HG02981 (cell line): ENCODE data around the gene GABRG3.

Experiments used
- ATAC-seq: cut with Tn5 transposase; IDR thresholded peaks from one replicate; pipeline ENCODE4 v1.9.1; 2021; ENCODE audit warnings: mild to moderate bottlenecking, moderate library complexity; ENCODE audit not compliant: unreplicated experiment

Gene GABRG3

GRCh38 chr15:26970712-26971210, at the start of gene GABRG3:
TSS of gene GABRG3 (plus strand) at chr15:26971181.
- no peak for ATAC-seq

- no peak for ATAC-seq
Measured at GRCh38 chr15:26921433-26921832, 49.5 kb upstream of the GABRG3 start.

GRCh38 chr15:26926081-26926480, 44.9 kb upstream of the GABRG3 start:
- no peak for ATAC-seq

DNA sequence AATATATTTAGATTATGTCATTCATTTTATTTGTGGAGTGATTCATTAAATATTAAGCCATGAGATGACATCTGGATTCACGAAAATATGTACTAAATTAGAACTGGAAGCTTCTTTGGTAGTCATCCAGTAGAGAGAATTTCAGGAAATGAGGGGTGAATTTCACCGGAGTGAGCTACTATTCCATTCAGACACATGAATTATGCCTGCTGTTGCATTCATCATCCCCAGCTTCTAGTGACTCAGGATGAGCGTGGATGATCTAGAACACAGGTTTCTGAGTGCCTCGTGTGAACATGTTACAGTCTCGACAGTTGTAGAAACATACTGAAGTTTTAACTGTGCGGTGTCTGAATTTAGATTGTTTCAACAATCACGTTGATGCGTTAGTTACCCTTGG, 42.9 kb upstream of the GABRG3 start:
- no peak for ATAC-seq

GRCh38 chr15:26929588-26929987, 41.4 kb upstream of the GABRG3 start:
- ATAC-seq: no peak

DNA sequence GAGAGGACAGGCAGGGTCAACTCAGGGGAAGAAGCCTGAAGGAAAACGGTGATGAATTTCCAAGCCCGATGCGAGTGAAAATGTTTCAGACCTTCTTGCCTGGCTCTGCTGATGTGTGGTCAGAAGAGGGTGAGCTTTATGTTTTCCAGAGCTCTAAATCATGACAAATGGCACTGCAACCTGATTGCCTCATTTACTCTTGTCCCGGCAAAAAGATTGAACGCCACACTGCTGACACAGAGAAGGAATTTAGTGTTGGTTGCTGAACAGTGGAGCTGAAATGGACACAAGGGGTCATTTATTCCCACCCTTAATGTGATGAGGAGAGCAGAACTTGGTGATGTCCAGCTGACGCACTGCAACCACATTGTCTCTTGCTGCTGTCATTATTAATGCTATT, 36.1 kb upstream of the GABRG3 start:
- no peak for ATAC-seq

GRCh38 chr15:26935322-26935721, 35.7 kb upstream of the GABRG3 start:
- ATAC-seq: no peak

DNA sequence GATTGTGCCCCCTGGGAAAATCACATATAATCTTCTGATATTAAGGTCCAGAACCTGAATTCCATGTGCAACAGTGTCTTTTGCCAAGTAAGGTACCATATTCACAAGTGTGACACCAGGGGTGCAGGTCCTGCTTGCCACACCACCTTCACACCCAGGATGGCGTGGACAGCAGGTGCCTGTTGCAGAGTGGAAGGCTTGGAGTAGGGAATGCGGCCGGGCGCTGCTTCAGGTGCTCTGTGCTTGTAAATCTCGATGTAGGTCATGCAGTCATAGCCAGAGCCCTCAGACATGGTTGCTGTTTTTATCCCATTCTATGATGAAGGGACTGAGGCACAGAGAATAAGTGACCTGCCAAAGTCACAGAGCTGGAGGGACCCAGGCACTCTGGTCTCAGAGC, 34.5 kb upstream of the GABRG3 start:
- ATAC-seq: no peak

- ATAC-seq: no peak
Measured at GRCh38 chr15:26937134-26937533, 33.8 kb upstream of the GABRG3 start.

- no peak for ATAC-seq
Measured at GRCh38 chr15:26939398-26939797, 31.6 kb upstream of the GABRG3 start.

GRCh38 chr15:26941489-26941888, 29.5 kb upstream of the GABRG3 start:
- ATAC-seq: no peak

GRCh38 chr15:26943866-26944265, 27.1 kb upstream of the GABRG3 start:
- ATAC-seq: no peak

DNA sequence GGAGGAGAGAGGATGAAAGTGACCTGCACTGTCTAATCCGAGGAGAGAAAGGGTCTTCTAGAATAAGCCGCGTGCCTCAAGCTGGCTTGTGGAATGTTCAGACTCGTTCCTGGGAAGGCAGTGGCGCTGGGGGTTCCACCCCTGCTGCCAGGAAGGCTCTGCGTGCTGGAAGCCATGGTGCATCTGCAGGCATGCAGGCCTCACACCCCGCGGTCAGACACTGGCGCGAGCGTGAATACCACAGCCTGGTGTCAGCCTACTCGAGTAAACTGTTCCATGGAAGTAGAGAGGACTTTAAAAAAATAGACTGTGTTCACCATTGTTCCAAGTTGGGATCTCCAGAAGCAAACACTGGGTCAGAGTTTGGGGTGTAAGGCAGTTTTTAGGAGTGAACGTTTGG, 25.9 kb upstream of the GABRG3 start:
- no peak for ATAC-seq

DNA sequence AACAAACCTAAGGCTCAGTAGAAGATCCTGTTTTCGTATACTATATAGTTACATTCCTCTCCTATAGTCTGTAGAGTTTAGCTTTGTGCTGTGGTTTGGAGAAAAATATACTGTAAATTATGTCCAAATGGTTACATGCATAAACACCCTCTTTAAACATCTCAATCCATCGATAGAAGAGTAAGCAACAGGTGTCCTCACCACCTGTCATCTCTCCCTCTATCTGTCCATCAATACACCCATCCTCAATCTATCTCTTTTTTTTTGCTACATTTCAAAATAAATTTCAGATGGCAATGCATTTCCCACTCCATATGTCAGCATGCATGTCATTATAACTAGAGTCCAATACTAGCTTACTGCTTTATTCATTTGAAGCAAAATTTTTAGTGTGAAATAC, 21.0 kb upstream of the GABRG3 start:
- no peak for ATAC-seq

GRCh38 chr15:26954403-26954802, 16.6 kb upstream of the GABRG3 start:
- no peak for ATAC-seq

GRCh38 chr15:26967719-26968269, 3.2 kb upstream of the GABRG3 start:
- no peak for ATAC-seq

GRCh38 chr15:26968806-26969205, 2.2 kb upstream of the GABRG3 start:
- no peak for ATAC-seq

GRCh38 chr15:26971271-26972018, 464 bp downstream of the GABRG3 start:
- no peak for ATAC-seq

DNA sequence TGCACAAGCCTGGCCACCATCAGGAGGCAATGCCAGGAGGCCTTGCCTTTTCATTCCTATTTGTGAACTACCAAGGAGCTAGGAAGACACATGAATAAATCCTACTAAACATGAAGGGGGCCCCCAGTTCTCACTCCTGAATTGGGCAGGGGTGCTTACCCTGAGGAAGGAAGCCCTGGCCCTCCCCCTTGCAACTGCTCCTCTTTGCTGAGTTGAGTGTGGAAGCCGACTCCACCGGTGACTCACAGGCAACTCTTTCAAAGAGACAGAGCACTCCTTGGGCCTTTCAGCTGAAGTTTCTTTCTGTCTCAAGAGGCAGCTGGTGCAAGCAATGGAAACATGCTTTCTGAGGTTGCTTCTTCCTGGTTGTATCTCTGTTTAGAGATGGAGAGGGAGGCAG, 1.7 kb downstream of the GABRG3 start:
- no peak for ATAC-seq

GRCh38 chr15:26974120-26974780, 3.3 kb downstream of the GABRG3 start:
- no peak for ATAC-seq

DNA sequence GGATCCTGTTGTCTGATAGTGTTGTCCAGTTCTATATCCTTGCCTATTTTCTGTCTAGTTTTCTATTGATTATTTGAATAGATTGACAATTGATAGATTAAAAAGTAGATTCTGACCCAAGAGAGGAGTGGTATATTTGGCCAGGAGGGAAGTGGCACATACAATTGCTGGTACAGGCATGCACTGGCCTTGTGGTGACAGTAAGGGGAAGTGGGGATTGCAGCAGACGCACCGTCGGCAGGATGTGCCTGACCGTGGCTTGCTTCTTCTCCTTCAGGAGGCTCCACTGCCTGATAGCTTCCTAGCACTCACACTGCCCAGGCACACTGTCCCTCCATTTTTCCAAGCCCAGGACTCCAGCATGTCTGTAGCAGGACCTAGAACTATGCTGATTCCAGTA, 10.5 kb downstream of the GABRG3 start:
- ATAC-seq: no peak

- no peak for ATAC-seq
Measured at GRCh38 chr15:26983822-26984221, 12.8 kb downstream of the GABRG3 start.
